ENCODE data around the gene GIPC1. TPM values are rescaled to one million over a fixed set of nuclear protein-coding genes. Genes with fewer than 3 reads are reported as not detected.
A peak's percentile ranks its signal among the peaks of the same experiment; 100 is the strongest.

The GIPC1 gene
- total and polyA plus RNA-seq, 9 of the 15 experiments (the other 6 are each of a cell fraction or from before 2014, with no cell fraction given) = 0.49 to 54.7 (median 24.8) TPM

- TF ChIP-seq CREM (IDR thresholded peaks at IDR 0.05; ENCODE audit: low read depth) (0 out of 2 replicates have a peak, but pooled peaks have one; percentile 37), JUND (IDR thresholded peaks at IDR 0.05; ENCODE audit: borderline replicate concordance, low read depth, low read length) (peak; percentile 51), JUND (tag; IDR thresholded peaks at IDR 0.05; ENCODE audit: borderline replicate concordance, low read depth, low read length) (no peak; the same call in 2 of the 3 replicates), POLR2AphosphoS5 (IDR thresholded peaks at IDR 0.05; ENCODE audit: control insufficient read depth, insufficient read depth, low read depth, low read length) (peak; percentile 61; the same call in 1 of the 2 replicates), VEZF1 (CRISPR knock-in tag; IDR thresholded peaks at IDR 0.05) (peak; percentile 42), NR2C1 (IDR thresholded peaks at IDR 0.05) (peak; percentile 65), NR2C1 (tag; IDR thresholded peaks at IDR 0.05) (peak; percentile 71; the same call in 1 of the 2 replicates), CHCHD3 (CRISPR knock-in tag; IDR thresholded peaks at IDR 0.05) (no peak), TAL1 (IDR thresholded peaks at IDR 0.05) (peak; percentile 75)
Observed at GRCh38 chr19:14507704-14508542, 12.0 kb upstream of the GIPC1 start (continued).

All from K562 (cell line).